ENCODE measurements around the gene POMGNT2. TPM values are rescaled to one million over a fixed set of nuclear protein-coding genes. Genes with fewer than 3 reads are reported as not detected.
"Not testable (repeated sequence)": the region's sequence is repeated elsewhere in the genome, so short reads cannot be mapped to it uniquely, and the experiment has no call there.

The POMGNT2 gene
- total RNA-seq, 1 donor from 2014 or later: 20.0 TPM

- no peak for DNase-seq (ENCODE audit: low spot score)
These were observed 29.8 kb downstream of the POMGNT2 start for GRCh38 chr3:43075904-43076661.

GRCh38 chr3:43074901-43075689, 30.8 kb downstream of the POMGNT2 start:
- DNase-seq (ENCODE audit: low spot score): no peak

GRCh38 chr3:43074482-43074881, 31.4 kb downstream of the POMGNT2 start:
- no peak for DNase-seq (ENCODE audit: low spot score)

- DNase-seq (ENCODE audit: low spot score): no peak
These were observed 32.1 kb downstream of the POMGNT2 start for GRCh38 chr3:43073836-43074220.

- no peak for DNase-seq (ENCODE audit: low spot score)
These were observed 32.6 kb downstream of the POMGNT2 start for GRCh38 chr3:43073116-43073835.

- no peak for DNase-seq (ENCODE audit: low spot score)
These were observed 33.5 kb downstream of the POMGNT2 start for GRCh38 chr3:43072361-43072760.

GRCh38 chr3:43071313-43071893, 34.5 kb downstream of the POMGNT2 start:
- DNase-seq (ENCODE audit: low spot score): no peak

- not testable (repeated sequence) for DNase-seq (ENCODE audit: low spot score)
These were observed 35.2 kb downstream of the POMGNT2 start for GRCh38 chr3:43070670-43071069.

GRCh38 chr3:43063114-43063513, 42.8 kb downstream of the POMGNT2 start:
- no peak for DNase-seq (ENCODE audit: low spot score)

- peak; percentile 6 for DNase-seq (ENCODE audit: low spot score)
These were observed 43.3 kb downstream of the POMGNT2 start for GRCh38 chr3:43062564-43063040.

- no peak for DNase-seq (ENCODE audit: low spot score)
These were observed 43.8 kb downstream of the POMGNT2 start for GRCh38 chr3:43062040-43062563.

GRCh38 chr3:43061101-43061895, 44.6 kb downstream of the POMGNT2 start:
- peak; percentile 30 for DNase-seq (ENCODE audit: low spot score)

- no peak for DNase-seq (ENCODE audit: low spot score)
These were observed 46.4 kb downstream of the POMGNT2 start for GRCh38 chr3:43059456-43059855.

- no peak for DNase-seq (ENCODE audit: low spot score)
These were observed 49.8 kb downstream of the POMGNT2 start for GRCh38 chr3:43055806-43056770.

- DNase-seq (ENCODE audit: low spot score): no peak
These were observed 50.5 kb downstream of the POMGNT2 start for GRCh38 chr3:43055393-43055792.

- no peak for DNase-seq (ENCODE audit: low spot score)
These were observed 51.1 kb downstream of the POMGNT2 start for GRCh38 chr3:43054754-43055153.

GRCh38 chr3:43053291-43053690, 52.6 kb downstream of the POMGNT2 start:
- DNase-seq (ENCODE audit: low spot score): no peak

GRCh38 chr3:43048470-43048869, 57.4 kb downstream of the POMGNT2 start:
- DNase-seq (ENCODE audit: low spot score): no peak

GRCh38 chr3:43046583-43046982, 59.3 kb downstream of the POMGNT2 start:
- DNase-seq (ENCODE audit: low spot score): no peak

Measured in umbilical cord (tissue), 2 donors.